H1 (cell line): Measurements from ENCODE around the gene CDHR2. TPM values are rescaled to one million over a fixed set of nuclear protein-coding genes. Genes with fewer than 3 reads are reported as not detected.

Source experiments
- CTCF ChIA-PET: fragments of 300-600 bp; sonication (Branson Sonifier 250); formaldehyde crosslinking; loops from one replicate; lab custom pipeline; 2021; ENCODE audit not compliant: partially characterized antibody; lab: Charles Lee
- POLR2A ChIA-PET: fragments of 300-600 bp; sonication (Branson Sonifier 250); formaldehyde crosslinking; loops from one replicate; lab custom pipeline; 2021; ENCODE audit warnings: inconsistent platforms; ENCODE audit not compliant: partially characterized antibody; lab: Charles Lee
- DNase-seq, 2 experiments: peaks; one replicate each; pipeline versions ENCODE4 v3.0.0 to v3.0.0-alpha.2; 2010 to 2022; ENCODE audit warnings: low spot score in 2 of 2, low read depth in 1 of 2, mixed read lengths in 1 of 2
- FAIRE-seq: peaks from 2 replicates; lab custom pipeline; 2011; peaks lifted over from hg19 to GRCh38; lab: Jason Lieb, UNC
- H2AFZ ChIP-seq: 2 replicates; pipeline ENCODE4 v1.8.1; 2012; ENCODE audit warnings: low read length, inconsistent platforms
- H2AK5ac ChIP-seq: 2 replicates; pipeline ENCODE4 v1.6.1; 2013; ENCODE audit warnings: low read depth, low read length
- H2BK120ac ChIP-seq: replicated peaks from 2 replicates; pipeline ENCODE3; 2013; ENCODE audit warnings: low read depth, low read length, inconsistent platforms
- H2BK12ac ChIP-seq: 2 replicates; pipeline ENCODE4 v1.6.1; 2013; ENCODE audit warnings: low read depth, low read length
- H2BK15ac ChIP-seq: 2 replicates; pipeline ENCODE4 v1.6.1; 2013; ENCODE audit warnings: low read length
- H2BK20ac ChIP-seq: 2 replicates; pipeline ENCODE4 v1.6.1; 2013; ENCODE audit warnings: low read length
- H2BK5ac ChIP-seq: 2 replicates; pipeline ENCODE4 v1.6.1; 2013; ENCODE audit warnings: low read depth, low read length
- H3K14ac ChIP-seq: 2 replicates; pipeline ENCODE4 v1.6.1; 2013; ENCODE audit warnings: inconsistent platforms; ENCODE audit not compliant: insufficient read length
- H3K18ac ChIP-seq: 2 replicates; pipeline ENCODE4 v1.6.1; 2013; ENCODE audit warnings: low read length; ENCODE audit errors: extremely low read depth
- H3K23ac ChIP-seq: 2 replicates; pipeline ENCODE4 v1.6.1; 2013; ENCODE audit warnings: inconsistent platforms; ENCODE audit not compliant: insufficient read length
- H3K23me2 ChIP-seq: 2 replicates; pipeline ENCODE4 v1.6.1; 2013; ENCODE audit warnings: low read depth, low read length
- H3K27ac ChIP-seq: 2 replicates; pipeline ENCODE4 v1.6.1; 2011; ENCODE audit warnings: low read depth, low read length, inconsistent platforms
- H3K27me3 ChIP-seq, 4 experiments: replicated peaks in 1 of 4; 1 replicate in 1 of 4; 2 replicates in 3 of 4; pipeline versions ENCODE4 v1.6.1 to v1.8.1; 2011 to 2013; ENCODE audit warnings: low read length in 3 of 4, mild to moderate bottlenecking in 3 of 4, inconsistent platforms in 2 of 4, mixed read lengths in 2 of 4, moderate library complexity in 1 of 4; ENCODE audit not compliant: control insufficient read depth in 3 of 4, insufficient read depth in 3 of 4; ENCODE audit errors: extremely low read depth in 1 of 4
- H3K36me3 ChIP-seq, 4 experiments: 2 replicates each; pipeline versions ENCODE4 v1.6.1 to v1.8.1; 2011 to 2013; ENCODE audit warnings: mild to moderate bottlenecking in 4 of 4, low read length in 3 of 4, moderate library complexity in 2 of 4, control low read depth in 1 of 4, inconsistent platforms in 1 of 4; ENCODE audit not compliant: insufficient read depth in 4 of 4, control insufficient read depth in 2 of 4
- H3K4ac ChIP-seq: replicated peaks from 2 replicates; pipeline ENCODE3; 2013; ENCODE audit warnings: low read length, low read depth, mixed read lengths, inconsistent platforms; ENCODE audit not compliant: insufficient read length
- H3K4me1 ChIP-seq, 4 experiments: replicated peaks in 1 of 4; 1 replicate in 1 of 4; 2 replicates in 3 of 4; pipeline versions ENCODE4 v1.6.1 to v1.8.1; 2011 to 2013; ENCODE audit warnings: low read length in 3 of 4, inconsistent platforms in 2 of 4, mixed read lengths in 1 of 4; ENCODE audit not compliant: insufficient read depth in 4 of 4, control insufficient read depth in 3 of 4
- H3K4me2 ChIP-seq, 2 experiments: 2 replicates each; pipeline versions ENCODE4 v1.6.1 to v1.8.1; 2011 to 2013; ENCODE audit warnings: low read depth in 2 of 2, low read length in 2 of 2, control low read depth in 1 of 2, inconsistent platforms in 1 of 2, mild to moderate bottlenecking in 1 of 2; ENCODE audit not compliant: insufficient read depth in 1 of 2
- H3K4me3 ChIP-seq, 4 experiments: fragments of 200-600, 300-600 bp in 1 of 4; sonication (generic), shearing (Covaris generic), sonication (Bioruptor Twin) in 1 of 4; 2 replicates each; pipeline versions ENCODE4 v1.5.1 to v1.8.1; 2011 to 2016; ENCODE audit warnings: low read length in 4 of 4, low read depth in 3 of 4, control low read depth in 2 of 4, inconsistent platforms in 2 of 4, mild to moderate bottlenecking in 2 of 4, mixed read lengths in 1 of 4, moderate library complexity in 1 of 4; ENCODE audit not compliant: insufficient read depth in 2 of 4; ENCODE audit errors: extremely low read depth in 1 of 4
- H3K56ac ChIP-seq: replicated peaks from 2 replicates; pipeline ENCODE3; 2013; ENCODE audit warnings: low read depth, mild to moderate bottlenecking, mixed read lengths, low read length, inconsistent platforms; ENCODE audit not compliant: insufficient read length
- H3K79me1 ChIP-seq: 2 replicates; pipeline ENCODE4 v1.6.1; 2013; ENCODE audit warnings: low read depth, low read length, control low read depth
- H3K79me2 ChIP-seq, 2 experiments: 2 replicates each; pipeline versions ENCODE4 v1.6.1 to v1.8.1; 2012 to 2013; ENCODE audit warnings: low read length in 2 of 2, mild to moderate bottlenecking in 2 of 2, inconsistent platforms in 1 of 2; ENCODE audit not compliant: insufficient read depth in 2 of 2, control insufficient read depth in 1 of 2
- H3K9ac ChIP-seq, 4 experiments: replicated peaks in 1 of 4; 1 replicate in 1 of 4; 2 replicates in 3 of 4; pipeline versions ENCODE4 v1.6.1 to v1.8.1; 2011 to 2013; ENCODE audit warnings: low read depth in 3 of 4, low read length in 3 of 4, control low read depth in 2 of 4, mild to moderate bottlenecking in 2 of 4, moderate library complexity in 2 of 4, inconsistent platforms in 1 of 4; ENCODE audit errors: extremely low read depth in 1 of 4
- H3K9me3 ChIP-seq, 2 experiments: 2 replicates each; pipeline versions ENCODE4 v1.6.1 to v1.8.1; 2012 to 2013; ENCODE audit warnings: mild to moderate bottlenecking in 2 of 2, moderate library complexity in 2 of 2, control low read depth in 1 of 2, inconsistent platforms in 1 of 2, low read depth in 1 of 2, low read length in 1 of 2, mixed read lengths in 1 of 2; ENCODE audit not compliant: insufficient read depth in 2 of 2
- H4K20me1 ChIP-seq, 2 experiments: replicated peaks in 1 of 2; 2 replicates each; pipeline versions ENCODE3 to v1.8.1; 2011 to 2013; ENCODE audit warnings: inconsistent platforms in 2 of 2, low read length in 2 of 2, mild to moderate bottlenecking in 1 of 2; ENCODE audit not compliant: insufficient read depth in 2 of 2, control insufficient read depth in 1 of 2
- H4K5ac ChIP-seq: 2 replicates; pipeline ENCODE4 v1.6.1; 2013; ENCODE audit warnings: low read length, low read depth, mixed read lengths, inconsistent platforms; ENCODE audit not compliant: insufficient read length
- H4K8ac ChIP-seq: 2 replicates; pipeline ENCODE4 v1.8.0; 2013; ENCODE audit warnings: mild to moderate bottlenecking, moderate library complexity, low read length, inconsistent platforms; ENCODE audit not compliant: insufficient read depth; ENCODE audit errors: extremely low read depth
- H4K91ac ChIP-seq: replicated peaks from 2 replicates; pipeline ENCODE3; 2013; ENCODE audit warnings: low read length, mixed read lengths, inconsistent platforms; ENCODE audit not compliant: insufficient read length
- ATF3 ChIP-seq: IDR thresholded peaks from 2 replicates; pipeline ENCODE4 v1.6.1; 2011; ENCODE audit warnings: low read depth, mild to moderate bottlenecking, low read length; ENCODE audit not compliant: insufficient read depth
- CBX5 ChIP-seq: fragments of 300-800, 300-1000 bp; sonication (generic); IDR thresholded peaks from 2 replicates; pipeline ENCODE4 v1.7.1; 2016; ENCODE audit warnings: antibody characterized with exemption, low read length, low read depth
- CTBP2 ChIP-seq: IDR thresholded peaks from 2 replicates; pipeline ENCODE4 v1.7.0; 2011; ENCODE audit warnings: borderline replicate concordance, mild to moderate bottlenecking, moderate library complexity, mixed read lengths, low read length; ENCODE audit not compliant: insufficient read depth, insufficient read length
- EP300 ChIP-seq, 2 experiments: IDR thresholded peaks; 1 replicate in 1 of 2; 2 replicates in 1 of 2; pipeline ENCODE4 v1.6.1; 2011 to 2012; ENCODE audit warnings: low read depth in 2 of 2, low read length in 2 of 2, mild to moderate bottlenecking in 2 of 2, borderline replicate concordance in 1 of 2, inconsistent platforms in 1 of 2, moderate library complexity in 1 of 2
- FOSL1 ChIP-seq: IDR thresholded peaks from 2 replicates; pipeline ENCODE4 v1.6.1; 2011; ENCODE audit warnings: mild to moderate bottlenecking, low read depth, low read length, moderate library complexity; ENCODE audit not compliant: insufficient read depth
- NRF1 ChIP-seq: IDR thresholded peaks from 2 replicates; pipeline ENCODE4 v1.6.1; 2011; ENCODE audit warnings: mild to moderate bottlenecking, low read depth, low read length, improper control_type of control experiment
- POU5F1 ChIP-seq: IDR thresholded peaks from 2 replicates; pipeline ENCODE4 v1.6.1; 2011; ENCODE audit warnings: low read depth, mild to moderate bottlenecking, low read length, moderate library complexity
- RAD21 ChIP-seq, 2 experiments: IDR thresholded peaks in 1 of 2; conservative IDR thresholded peaks in 1 of 2; 2 replicates each; pipeline ENCODE4 v1.6.1; 2011; ENCODE audit warnings: low read depth in 2 of 2, low read length in 2 of 2, improper control_type of control experiment in 1 of 2, inconsistent platforms in 1 of 2, mild to moderate bottlenecking in 1 of 2, moderate library complexity in 1 of 2
- SAP30 ChIP-seq: fragments of 300-600 bp; sonication (generic); IDR thresholded peaks from 2 replicates; pipeline ENCODE4 v1.7.1; 2012; ENCODE audit warnings: low read length, moderate library complexity, mild to moderate bottlenecking, inconsistent platforms; ENCODE audit not compliant: insufficient read depth, insufficient replicate concordance
- SP1 ChIP-seq: IDR thresholded peaks from 2 replicates; pipeline ENCODE4 v1.6.1; 2011; ENCODE audit warnings: low read depth, low read length
- SP2 ChIP-seq: IDR thresholded peaks from 2 replicates; pipeline ENCODE4 v1.6.1; 2012; ENCODE audit warnings: mild to moderate bottlenecking, low read length, inconsistent platforms
- TEAD4 ChIP-seq: IDR thresholded peaks from 2 replicates; pipeline ENCODE4 v1.6.1; 2012; ENCODE audit warnings: low read depth, low read length, inconsistent platforms, mixed read lengths
- WGBS, 2 experiments: shearing (Covaris generic) in 1 of 2; methylation state at CpG; one replicate each; pipeline versions ENCODE4 v1.1.6 to v1.1.7; 2013 to 2015; ENCODE audit warnings: low lambda C conversion rate in 2 of 2, mixed read lengths in 2 of 2, inconsistent platforms in 1 of 2, low coverage in 1 of 2, missing lambda C conversion rate in 1 of 2; ENCODE audit not compliant: insufficient replicate concordance in 2 of 2, insufficient coverage in 1 of 2, insufficient read length in 1 of 2; ENCODE audit errors: extremely low coverage in 1 of 2, missing lambda C conversion rate in 1 of 2; 5-methylcytosine and 5-hydroxymethylcytosine counted together
- polyA plus RNA-seq, 7 experiments: library from polyadenylated mRNA; depleted of rRNA in 3 of 7; stranded (reverse) in 5 of 7; unstranded in 2 of 7; fragments of >200 nt in 5 of 7; fragments of 200-250 nt in 2 of 7; gene quantifications; 1 replicate in 5 of 7; 2 replicates in 1 of 7; 4 replicates in 1 of 7; pipeline versions ENCODE4 v1.2.1 to v1.2.3, GENCODE V29; 2011 to 2013; ENCODE audit warnings: missing spikeins in 2 of 7, mixed read lengths in 2 of 7
- total RNA-seq: library from RNA; stranded (reverse); fragmentation: NEBNext Ultra II Directional; extraction: Animal tissue kit (Norgen Biotek cat#: 25700); gene quantifications from 2 replicates; pipeline ENCODE4 v1.2.1, GENCODE V29; 2021

CDHR2 gene
- total and polyA plus RNA-seq, 2 of the 8 experiments (the other 6 are each of a cell fraction or from before 2014, with no cell fraction given): 0.02 to 0.43 TPM

- H3K4ac ChIP-seq: no peak overlapping the region
- H4K20me1 ChIP-seq: no peaks in the 10 kb centered on the region
- H3K56ac ChIP-seq: no peak overlapping the region
- no peaks in the 10 kb centered on the region for H3K9me3 ChIP-seq
- H3K36me3 ChIP-seq: no peaks in the 10 kb centered on the region
- peak overlapping the region; percentile 3; the same call in 1 of the 2 replicates for H2AFZ ChIP-seq
- H2BK15ac ChIP-seq: no peak overlapping the region
- H3K27me3 ChIP-seq: no peaks in the 10 kb centered on the region; a peak in 1 of 7 replicates
- no peak overlapping the region for H2AK5ac ChIP-seq
- H3K27ac ChIP-seq: no peak overlapping the region
- WGBS, 2 experiments: 26% methylated on average over 15 of the region's 15 CpGs; no CpG with 5 or more reads in 1 of the 2 experiments
- no peaks in the 10 kb centered on the region for H3K23me2 ChIP-seq
- H4K8ac ChIP-seq: no peak overlapping the region
- no peak overlapping the region for H2BK12ac ChIP-seq
- H3K9ac ChIP-seq: no peak overlapping the region
- H3K79me2 ChIP-seq: no peaks in the 10 kb centered on the region
- H3K79me1 ChIP-seq: no peaks in the 10 kb centered on the region
- H2BK120ac ChIP-seq: no peak overlapping the region
- CTCF ChIA-PET: interaction anchor here (0.5 to 4.2 kb wide), 33 partner anchors 8 to 268 kb away, joined by 3 to 27 read pairs (median 5); partner anchors contain the start of genes CDHR2, EIF4E1B, RNF44 and SNCB
- H3K4me1 ChIP-seq: peaks cover 0 to 2% (median under 1%) of the 10 kb centered on the region in 4 experiments; a peak in 1 of 7 replicates
- H2BK20ac ChIP-seq: no peak overlapping the region
- no peak overlapping the region for H4K91ac ChIP-seq
- peak; percentile 99 for FAIRE-seq
- H3K4me3 ChIP-seq: no peak overlapping the region
- POLR2A ChIA-PET: interaction anchor here (0.9 to 1.7 kb wide), 5 partner anchors 19 to 190 kb away, joined by 3 to 4 read pairs (median 4); partner anchors contain the start of genes HIGD2A, NOP16 and RNF44
- no peak overlapping the region for H3K23ac ChIP-seq
- H4K5ac ChIP-seq: no peak overlapping the region
- H2BK5ac ChIP-seq: no peak overlapping the region
- H3K18ac ChIP-seq: no peak overlapping the region
- no peak overlapping the region for H3K4me2 ChIP-seq
- no peak overlapping the region for H3K14ac ChIP-seq
- DNase-seq: peak in 1 of 2 experiments; percentile 85
- TF ChIP-seq TEAD4: no peak
- TF ChIP-seq CTBP2: no peak
- no peak for TF ChIP-seq SP2
- no peak for TF ChIP-seq FOSL1
- no peak for TF ChIP-seq ATF3
- no peak for TF ChIP-seq SAP30
- TF ChIP-seq NRF1: no peak
- no peak for TF ChIP-seq SP1
- TF ChIP-seq POU5F1: no peak
- no peak for TF ChIP-seq CBX5
- peak; percentile 62 to 69 for TF ChIP-seq RAD21 (IDR thresholded peaks at IDR 0.05 in 1 of 2, conservative IDR thresholded peaks at IDR 0.05 in 1 of 2; ENCODE audit: low read depth in 2 of 2, low read length in 2 of 2)
- no peak for TF ChIP-seq EP300 (IDR thresholded peaks at IDR 0.05; ENCODE audit: borderline replicate concordance in 1 of 2, low read depth in 2 of 2, low read length in 2 of 2)
These were observed 29.3 kb downstream of the CDHR2 start for GRCh38 chr5:176578391-176578808.
